ENCODE results near the gene PHTF2. TPM values are rescaled to one million over a fixed set of nuclear protein-coding genes. Genes with fewer than 3 reads are reported as not detected.

The PHTF2 gene
- total and polyA plus RNA-seq, 7 experiments from 2014 or later = 5.9 to 42.1 (median 20.4) TPM

GRCh38 chr7:77983973-77984372 lies 185.4 kb downstream of the PHTF2 start:
- Mint-ChIP-seq H3K27ac (no peak overlapping the region), H3K27me3 (peaks cover 0 to 15% (median 0%) of the 10 kb centered on the region in 5 donors), H3K4me1 (no peaks in the 10 kb centered on the region), H3K9me3 (no peaks in the 10 kb centered on the region), H3K4me3 (no peak overlapping the region), H3K36me3 (no peaks in the 10 kb centered on the region)
- no peaks in the 10 kb centered on the region for H3K36me3 ChIP-seq (ENCODE audit: control insufficient read depth in 2 of 3, insufficient read depth in 3 of 3, low read length in 3 of 3)
- no peak overlapping the region for H3K4me3 ChIP-seq (ENCODE audit: low read length)
- H3K9me3 ChIP-seq (ENCODE audit: control insufficient read depth in 2 of 3, low read length in 3 of 3) = no peaks in the 10 kb centered on the region
- H3K27ac ChIP-seq (ENCODE audit: low read depth, low read length) = no peak overlapping the region
- no peaks in the 10 kb centered on the region for H3K4me1 ChIP-seq (ENCODE audit: control insufficient read depth in 2 of 2, insufficient read depth in 2 of 2, low read length in 2 of 2)
- CTCF ChIA-PET = no interaction called here
- ATAC-seq (no peak), DNase-seq (no peak)
- POLR2A ChIA-PET = no interaction called here
- intact Hi-C loops (cut with micrococcal nuclease) = no loop called here
- H3K27me3 ChIP-seq (ENCODE audit: control insufficient read depth in 2 of 2, insufficient read depth in 2 of 2, low read length in 2 of 2) = no peaks in the 10 kb centered on the region

GRCh38 chr7:77985232-77985973 lies 186.8 kb downstream of the PHTF2 start:
- Histone ChIP-seq H3K4me1 (ENCODE audit: control insufficient read depth in 2 of 2, insufficient read depth in 2 of 2, low read length in 2 of 2) (no peaks in the 10 kb centered on the region), H3K4me3 (ENCODE audit: low read length) (no peak overlapping the region), H3K27me3 (ENCODE audit: control insufficient read depth in 2 of 2, insufficient read depth in 2 of 2, low read length in 2 of 2) (no peaks in the 10 kb centered on the region), H3K9me3 (ENCODE audit: control insufficient read depth in 2 of 3, low read length in 3 of 3) (no peaks in the 10 kb centered on the region), H3K36me3 (ENCODE audit: control insufficient read depth in 2 of 3, insufficient read depth in 3 of 3, low read length in 3 of 3) (no peaks in the 10 kb centered on the region), H3K27ac (ENCODE audit: low read depth, low read length) (no peak overlapping the region)
- ATAC-seq (no peak), DNase-seq (no peak)
- ChIA-PET CTCF (no interaction called here), POLR2A (no interaction called here)
- intact Hi-C loops (cut with micrococcal nuclease) = no loop called here
- H3K27me3 Mint-ChIP-seq = peaks cover 0 to 21% (median 0%) of the 10 kb centered on the region in 5 donors
- no peaks in the 10 kb centered on the region for H3K4me1 Mint-ChIP-seq
- no peak overlapping the region for H3K4me3 Mint-ChIP-seq
- H3K9me3 Mint-ChIP-seq = no peaks in the 10 kb centered on the region
- H3K36me3 Mint-ChIP-seq = no peaks in the 10 kb centered on the region
- no peak overlapping the region for H3K27ac Mint-ChIP-seq

GRCh38 chr7:77985974-77986339 lies 187.4 kb downstream of the PHTF2 start:
- no peaks in the 10 kb centered on the region for H3K36me3 Mint-ChIP-seq
- H3K27ac Mint-ChIP-seq = no peak overlapping the region
- H3K4me3 Mint-ChIP-seq = no peak overlapping the region
- ChIA-PET POLR2A (no interaction called here), CTCF (no interaction called here)
- intact Hi-C loops (cut with micrococcal nuclease) = no loop called here
- Histone ChIP-seq H3K27ac (ENCODE audit: low read depth, low read length) (no peak overlapping the region), H3K9me3 (ENCODE audit: control insufficient read depth in 2 of 3, low read length in 3 of 3) (no peaks in the 10 kb centered on the region), H3K27me3 (ENCODE audit: control insufficient read depth in 2 of 2, insufficient read depth in 2 of 2, low read length in 2 of 2) (no peaks in the 10 kb centered on the region), H3K4me1 (ENCODE audit: control insufficient read depth in 2 of 2, insufficient read depth in 2 of 2, low read length in 2 of 2) (no peaks in the 10 kb centered on the region), H3K4me3 (ENCODE audit: low read length) (no peak overlapping the region), H3K36me3 (ENCODE audit: control insufficient read depth in 2 of 3, insufficient read depth in 3 of 3, low read length in 3 of 3) (no peaks in the 10 kb centered on the region)
- ATAC-seq (no peak), DNase-seq (no peak)
- peaks cover 0 to 18% (median 2%) of the 10 kb centered on the region in 5 donors for H3K27me3 Mint-ChIP-seq
- no peaks in the 10 kb centered on the region for H3K9me3 Mint-ChIP-seq
- no peaks in the 10 kb centered on the region for H3K4me1 Mint-ChIP-seq

GRCh38 chr7:77989981-77990566 lies 191.5 kb downstream of the PHTF2 start:
- Mint-ChIP-seq H3K27me3 (peaks cover 0 to 18% (median 6%) of the 10 kb centered on the region in 5 donors), H3K4me1 (no peaks in the 10 kb centered on the region), H3K4me3 (no peak overlapping the region), H3K9me3 (no peaks in the 10 kb centered on the region), H3K36me3 (no peaks in the 10 kb centered on the region), H3K27ac (no peak overlapping the region)
- H3K9me3 ChIP-seq (ENCODE audit: control insufficient read depth in 2 of 3, low read length in 3 of 3) = no peaks in the 10 kb centered on the region
- CTCF ChIA-PET = no interaction called here
- ATAC-seq (no peak), DNase-seq (no peak)
- POLR2A ChIA-PET = no interaction called here
- H3K36me3 ChIP-seq (ENCODE audit: control insufficient read depth in 2 of 3, insufficient read depth in 3 of 3, low read length in 3 of 3) = no peaks in the 10 kb centered on the region
- H3K4me3 ChIP-seq (ENCODE audit: low read length) = no peak overlapping the region
- H3K4me1 ChIP-seq (ENCODE audit: control insufficient read depth in 2 of 2, insufficient read depth in 2 of 2, low read length in 2 of 2) = no peaks in the 10 kb centered on the region
- no peak overlapping the region for H3K27ac ChIP-seq (ENCODE audit: low read depth, low read length)
- intact Hi-C loops (cut with micrococcal nuclease) = no loop called here
- H3K27me3 ChIP-seq (ENCODE audit: control insufficient read depth in 2 of 2, insufficient read depth in 2 of 2, low read length in 2 of 2) = no peaks in the 10 kb centered on the region

GRCh38 chr7:77991656-77992055 lies 193.1 kb downstream of the PHTF2 start:
- Mint-ChIP-seq H3K27me3 (peaks cover 0 to 18% (median 6%) of the 10 kb centered on the region in 5 donors), H3K4me1 (no peaks in the 10 kb centered on the region), H3K27ac (no peak overlapping the region), H3K4me3 (no peak overlapping the region), H3K36me3 (no peaks in the 10 kb centered on the region), H3K9me3 (no peaks in the 10 kb centered on the region)
- Histone ChIP-seq H3K27ac (ENCODE audit: low read depth, low read length) (no peak overlapping the region), H3K4me1 (ENCODE audit: control insufficient read depth in 2 of 2, insufficient read depth in 2 of 2, low read length in 2 of 2) (no peaks in the 10 kb centered on the region), H3K27me3 (ENCODE audit: control insufficient read depth in 2 of 2, insufficient read depth in 2 of 2, low read length in 2 of 2) (no peaks in the 10 kb centered on the region), H3K9me3 (ENCODE audit: control insufficient read depth in 2 of 3, low read length in 3 of 3) (no peaks in the 10 kb centered on the region), H3K4me3 (ENCODE audit: low read length) (no peak overlapping the region), H3K36me3 (ENCODE audit: control insufficient read depth in 2 of 3, insufficient read depth in 3 of 3, low read length in 3 of 3) (no peaks in the 10 kb centered on the region)
- intact Hi-C loops (cut with micrococcal nuclease) = no loop called here
- DNase-seq (no peak), ATAC-seq (no peak)
- POLR2A ChIA-PET = no interaction called here
- CTCF ChIA-PET = no interaction called here

- ATAC-seq (no peak), DNase-seq (no peak)
- ChIA-PET CTCF (no interaction called here), POLR2A (no interaction called here)
- Histone ChIP-seq H3K27ac (ENCODE audit: low read depth, low read length) (no peak overlapping the region), H3K36me3 (ENCODE audit: control insufficient read depth in 2 of 3, insufficient read depth in 3 of 3, low read length in 3 of 3) (no peaks in the 10 kb centered on the region), H3K4me1 (ENCODE audit: control insufficient read depth in 2 of 2, insufficient read depth in 2 of 2, low read length in 2 of 2) (no peaks in the 10 kb centered on the region), H3K4me3 (ENCODE audit: low read length) (no peak overlapping the region), H3K9me3 (ENCODE audit: control insufficient read depth in 2 of 3, low read length in 3 of 3) (no peaks in the 10 kb centered on the region), H3K27me3 (ENCODE audit: control insufficient read depth in 2 of 2, insufficient read depth in 2 of 2, low read length in 2 of 2) (no peaks in the 10 kb centered on the region)
- H3K4me1 Mint-ChIP-seq = no peaks in the 10 kb centered on the region
- H3K27ac Mint-ChIP-seq = no peak overlapping the region
- H3K27me3 Mint-ChIP-seq = peaks cover 0 to 8% (median 0%) of the 10 kb centered on the region in 5 donors
- H3K36me3 Mint-ChIP-seq = no peaks in the 10 kb centered on the region
- H3K4me3 Mint-ChIP-seq = no peak overlapping the region
- intact Hi-C loops (cut with micrococcal nuclease) = no loop called here
- H3K9me3 Mint-ChIP-seq = peaks cover 0 to 5% (median 0%) of the 10 kb centered on the region in 11 donors
Measured at GRCh38 chr7:77993838-77994237, 195.3 kb downstream of the PHTF2 start.

- no peaks in the 10 kb centered on the region for H3K36me3 Mint-ChIP-seq
- ChIA-PET POLR2A (no interaction called here), CTCF (no interaction called here)
- H3K9me3 ChIP-seq (ENCODE audit: control insufficient read depth in 2 of 3, low read length in 3 of 3) = no peaks in the 10 kb centered on the region
- no peak overlapping the region for H3K4me3 Mint-ChIP-seq
- no peaks in the 10 kb centered on the region for H3K4me1 Mint-ChIP-seq
- DNase-seq (no peak), ATAC-seq (no peak)
- no peaks in the 10 kb centered on the region for H3K4me1 ChIP-seq (ENCODE audit: control insufficient read depth in 2 of 2, insufficient read depth in 2 of 2, low read length in 2 of 2)
- H3K9me3 Mint-ChIP-seq = peaks cover 0 to 9% (median 0%) of the 10 kb centered on the region in 11 donors
- peaks cover 0 to 6% (median 0%) of the 10 kb centered on the region in 5 donors for H3K27me3 Mint-ChIP-seq
- intact Hi-C loops (cut with micrococcal nuclease) = no loop called here
- no peak overlapping the region for H3K27ac ChIP-seq (ENCODE audit: low read depth, low read length)
- H3K36me3 ChIP-seq (ENCODE audit: control insufficient read depth in 2 of 3, insufficient read depth in 3 of 3, low read length in 3 of 3) = no peaks in the 10 kb centered on the region
- H3K4me3 ChIP-seq (ENCODE audit: low read length) = no peak overlapping the region
- H3K27ac Mint-ChIP-seq = no peak overlapping the region
- H3K27me3 ChIP-seq (ENCODE audit: control insufficient read depth in 2 of 2, insufficient read depth in 2 of 2, low read length in 2 of 2) = no peaks in the 10 kb centered on the region
Measured at GRCh38 chr7:77995717-77996116, 197.1 kb downstream of the PHTF2 start.

Measured in naive thymus-derived CD4-positive, alpha-beta T cell (primary cell).